CD4-positive, alpha-beta memory T cell (primary cell): Measurements from ENCODE around the gene CD80. TPM values are rescaled to one million over a fixed set of nuclear protein-coding genes. Genes with fewer than 3 reads are reported as not detected.

Experiments used
- CTCF ChIA-PET: fragments of 350-600 bp; sonication (Branson Sonifier 250); formaldehyde crosslinking; loops from one replicate; lab custom pipeline; 2021; ENCODE audit warnings: inconsistent platforms; ENCODE audit not compliant: partially characterized antibody; lab: Charles Lee
- POLR2A ChIA-PET: fragments of 350-600 bp; sonication (Branson Sonifier 250); formaldehyde crosslinking; loops from one replicate; lab custom pipeline; 2021; ENCODE audit not compliant: partially characterized antibody; lab: Charles Lee
- DNase-seq, 5 donors: peaks; one replicate each; pipeline versions ENCODE4 v3.0.0 to v3.0.0-alpha.2; 2020 to 2022; ENCODE audit warnings: mixed read lengths in 1 of 5
- H3K27ac ChIP-seq: one replicate; pipeline ENCODE4 v1.7.0; 2013; ENCODE audit warnings: low read depth, low read length
- H3K27me3 ChIP-seq: 2 replicates; pipeline ENCODE4 v1.7.0; 2013; ENCODE audit warnings: mild to moderate bottlenecking, low read length, moderate library complexity; ENCODE audit not compliant: insufficient read depth
- H3K36me3 ChIP-seq: 2 replicates; pipeline ENCODE4 v1.7.0; 2013; ENCODE audit warnings: mild to moderate bottlenecking, low read length, moderate library complexity; ENCODE audit not compliant: insufficient read depth
- H3K4me1 ChIP-seq: 2 replicates; pipeline ENCODE4 v1.7.0; 2013; ENCODE audit warnings: mild to moderate bottlenecking, low read length, moderate library complexity; ENCODE audit not compliant: insufficient read depth
- H3K4me3 ChIP-seq, 2 donors: one replicate each; pipeline ENCODE4 v1.7.0; 2013; ENCODE audit warnings: low read length in 2 of 2, mild to moderate bottlenecking in 1 of 2
- H3K9me3 ChIP-seq, 2 donors: one replicate each; pipeline ENCODE4 v1.7.0; 2013; ENCODE audit warnings: low read length in 2 of 2, control low read depth in 1 of 2; ENCODE audit not compliant: control insufficient read depth in 1 of 2
- H3K27ac Mint-ChIP-seq, 7 donors: one replicate each; pipeline ENCODE4 v1.8.0; 2020 to 2021; ENCODE audit warnings: mixed read lengths in 7 of 7, mild to moderate bottlenecking in 6 of 7, inconsistent platforms in 3 of 7, moderate library complexity in 3 of 7
- H3K27me3 Mint-ChIP-seq, 2 donors: one replicate each; pipeline ENCODE4 v1.8.0; 2020 to 2021; ENCODE audit warnings: mixed read lengths in 2 of 2
- H3K36me3 Mint-ChIP-seq, 2 donors: one replicate each; pipeline ENCODE4 v1.8.0; 2020 to 2021; ENCODE audit warnings: mixed read lengths in 2 of 2, inconsistent platforms in 1 of 2, mild to moderate bottlenecking in 1 of 2
- H3K4me1 Mint-ChIP-seq, 4 donors: one replicate each; pipeline ENCODE4 v1.8.0; 2020 to 2021; ENCODE audit warnings: mixed read lengths in 4 of 4, mild to moderate bottlenecking in 1 of 4
- H3K4me3 Mint-ChIP-seq, 8 donors: one replicate each; pipeline ENCODE4 v1.8.0; 2020 to 2021; ENCODE audit warnings: mixed read lengths in 8 of 8, mild to moderate bottlenecking in 7 of 8, moderate library complexity in 6 of 8, inconsistent platforms in 3 of 8
- H3K9me3 Mint-ChIP-seq, 8 donors: one replicate each; pipeline ENCODE4 v1.8.0; 2020 to 2021; ENCODE audit warnings: mixed read lengths in 8 of 8, mild to moderate bottlenecking in 5 of 8, inconsistent platforms in 3 of 8, moderate library complexity in 1 of 8
- intact Hi-C: fragments of 100-400 bp; cut with micrococcal nuclease; formaldehyde crosslinking; loops from one replicate; pipeline ENCODE4 v1.15.1; 2023
- polyA plus RNA-seq, 2 donors: library from polyadenylated mRNA; unstranded; fragments of 300-500 nt; fragmentation: Illumina TruSeq; gene quantifications; one replicate each; pipeline ENCODE4 v1.2.3, GENCODE V29; 2021
- total RNA-seq, 2 experiments: library from RNA; stranded (reverse); gene quantifications; one replicate each; pipeline ENCODE4 v1.2.3, GENCODE V29; 2021

CD80 gene
- total and polyA plus RNA-seq, 4 experiments from 2014 or later: 0.42 to 1.6 (median 0.44) TPM; not detected in 1

- CTCF ChIA-PET: no interaction called here
- no peak for DNase-seq
- Mint-ChIP-seq H3K27me3 (no peaks in the 10 kb centered on the region), H3K36me3 (peaks cover 56 to 57% of the 10 kb centered on the region in 2 donors), H3K9me3 (no peaks in the 10 kb centered on the region), H3K4me3 (no peak overlapping the region), H3K27ac (peak overlapping the region in 1 of 7 donors; percentile 19), H3K4me1 (peaks cover 20 to 28% (median 23%) of the 10 kb centered on the region in 4 donors)
- peaks cover 29% of the 10 kb centered on the region for H3K4me1 ChIP-seq
- H3K27me3 ChIP-seq: no peaks in the 10 kb centered on the region
- H3K36me3 ChIP-seq: peaks cover 33% of the 10 kb centered on the region
- POLR2A ChIA-PET: no interaction called here
- H3K27ac ChIP-seq: no peak overlapping the region
- no peaks in the 10 kb centered on the region for H3K9me3 ChIP-seq
- H3K4me3 ChIP-seq: no peak overlapping the region
- intact Hi-C loops: no loop called here
These were observed 48.7 kb downstream of the CD80 start for GRCh38 chr3:119510690-119511089.

GRCh38 chr3:119508172-119508845 is 51.1 kb downstream of the CD80 start:
- no peaks in the 10 kb centered on the region for H3K9me3 ChIP-seq
- H3K27me3 Mint-ChIP-seq: no peaks in the 10 kb centered on the region
- no peak overlapping the region for H3K27ac ChIP-seq
- ChIA-PET CTCF (interaction anchor here (1.4 kb wide), 1 partner anchor 9 kb away, joined by 3 read pairs; no protein-coding TSS in a partner anchor), POLR2A (interaction anchor here (1.2 to 2.1 kb wide), 2 partner anchors 10 to 45 kb away, joined by 5 to 10 read pairs; partner anchors contain the start of genes TIMMDC1 and TMEM39A)
- H3K9me3 Mint-ChIP-seq: no peaks in the 10 kb centered on the region
- no peak for DNase-seq
- H3K27me3 ChIP-seq: no peaks in the 10 kb centered on the region
- H3K36me3 Mint-ChIP-seq: peaks cover 52 to 56% of the 10 kb centered on the region in 2 donors
- no peak overlapping the region for H3K4me3 ChIP-seq
- H3K27ac Mint-ChIP-seq: peak overlapping the region in 4 of 7 donors; percentile 24 to 80 (median 52)
- intact Hi-C loops: no loop called here
- H3K4me3 Mint-ChIP-seq: peak overlapping the region in 1 of 8 donors; percentile 60
- peaks cover 26% of the 10 kb centered on the region for H3K36me3 ChIP-seq
- peaks cover 21 to 31% (median 27%) of the 10 kb centered on the region in 4 donors for H3K4me1 Mint-ChIP-seq
- peaks cover 29% of the 10 kb centered on the region for H3K4me1 ChIP-seq

- H3K9me3 ChIP-seq: no peaks in the 10 kb centered on the region
- Mint-ChIP-seq H3K4me3 (peak overlapping the region in 1 of 8 donors; percentile 81), H3K27ac (peak overlapping the region in 5 of 7 donors; percentile 19 to 85 (median 49)), H3K27me3 (no peaks in the 10 kb centered on the region), H3K36me3 (peaks cover 47 to 51% of the 10 kb centered on the region in 2 donors), H3K9me3 (no peaks in the 10 kb centered on the region), H3K4me1 (peaks cover 21 to 31% (median 26%) of the 10 kb centered on the region in 4 donors)
- no peaks in the 10 kb centered on the region for H3K27me3 ChIP-seq
- peaks cover 27% of the 10 kb centered on the region for H3K36me3 ChIP-seq
- H3K4me1 ChIP-seq: peaks cover 29% of the 10 kb centered on the region
- CTCF ChIA-PET: interaction anchor here (1.4 kb wide), 1 partner anchor 8 kb away, joined by 3 read pairs; no protein-coding TSS in a partner anchor
- no peak overlapping the region for H3K27ac ChIP-seq
- no peak for DNase-seq
- intact Hi-C loops: no loop called here
- POLR2A ChIA-PET: interaction anchor here (1.3 to 2.1 kb wide), 2 partner anchors 9 to 44 kb away, joined by 4 to 5 read pairs; partner anchors contain the start of genes TIMMDC1 and TMEM39A
- H3K4me3 ChIP-seq: no peak overlapping the region
These were observed 52.0 kb downstream of the CD80 start for GRCh38 chr3:119507404-119507803.

GRCh38 chr3:119506631-119507030 is 52.8 kb downstream of the CD80 start:
- peaks cover 47 to 51% of the 10 kb centered on the region in 2 donors for H3K36me3 Mint-ChIP-seq
- Histone ChIP-seq H3K36me3 (peaks cover 27% of the 10 kb centered on the region), H3K4me3 (no peak overlapping the region), H3K27ac (no peak overlapping the region), H3K4me1 (peaks cover 29% of the 10 kb centered on the region), H3K9me3 (no peaks in the 10 kb centered on the region), H3K27me3 (no peaks in the 10 kb centered on the region)
- no peaks in the 10 kb centered on the region for H3K9me3 Mint-ChIP-seq
- ChIA-PET CTCF (no interaction called here), POLR2A (interaction anchor here (1.3 to 2.1 kb wide), 2 partner anchors 8 to 43 kb away, joined by 4 to 5 read pairs; partner anchors contain the start of genes TIMMDC1 and TMEM39A)
- peak overlapping the region; percentile 19 to 85 (median 76) for H3K27ac Mint-ChIP-seq
- H3K4me1 Mint-ChIP-seq: peaks cover 22 to 33% (median 28%) of the 10 kb centered on the region in 4 donors
- no peaks in the 10 kb centered on the region for H3K27me3 Mint-ChIP-seq
- intact Hi-C loops: no loop called here
- no peak for DNase-seq
- peak overlapping the region; percentile 56 to 81 (median 70) for H3K4me3 Mint-ChIP-seq

- H3K27me3 ChIP-seq: no peaks in the 10 kb centered on the region
- intact Hi-C loops: no loop called here
- peak overlapping the region in 3 of 7 donors; percentile 64 to 99 (median 74) for H3K27ac Mint-ChIP-seq
- peaks cover 31% of the 10 kb centered on the region for H3K4me1 ChIP-seq
- H3K9me3 Mint-ChIP-seq: no peaks in the 10 kb centered on the region
- no peak overlapping the region for H3K4me3 ChIP-seq
- H3K36me3 ChIP-seq: peaks cover 10% of the 10 kb centered on the region
- DNase-seq: no peak
- peaks cover 16 to 29% of the 10 kb centered on the region in 2 donors for H3K36me3 Mint-ChIP-seq
- POLR2A ChIA-PET: interaction anchor here (6.2 kb wide), 1 partner anchor 35 kb away, joined by 204 read pairs; the partner anchor contains the start of genes POGLUT1 and TMEM39A
- CTCF ChIA-PET: interaction anchor here (1.1 to 1.5 kb wide), 2 partner anchors 30 to 196 kb away, joined by 3 to 4 read pairs; no protein-coding TSS in a partner anchor
- H3K27me3 Mint-ChIP-seq: no peaks in the 10 kb centered on the region
- H3K4me1 Mint-ChIP-seq: peaks cover 16 to 47% (median 38%) of the 10 kb centered on the region in 4 donors
- no peaks in the 10 kb centered on the region for H3K9me3 ChIP-seq
- peak overlapping the region in 4 of 8 donors; percentile 8 to 55 (median 27) for H3K4me3 Mint-ChIP-seq
- H3K27ac ChIP-seq: no peak overlapping the region
These were observed 58.5 kb downstream of the CD80 start for GRCh38 chr3:119500901-119501300.

GRCh38 chr3:119500265-119500664 is 59.1 kb downstream of the CD80 start:
- no peak for DNase-seq
- H3K4me1 ChIP-seq: peaks cover 31% of the 10 kb centered on the region
- peak overlapping the region; percentile 1 to 99 (median 59) for H3K4me3 Mint-ChIP-seq
- no peaks in the 10 kb centered on the region for H3K27me3 Mint-ChIP-seq
- no peaks in the 10 kb centered on the region for H3K27me3 ChIP-seq
- peak overlapping the region in 6 of 7 donors; percentile 11 to 99 (median 71) for H3K27ac Mint-ChIP-seq
- peaks cover 16 to 44% (median 34%) of the 10 kb centered on the region in 4 donors for H3K4me1 Mint-ChIP-seq
- CTCF ChIA-PET: interaction anchor here (0.9 to 1.5 kb wide), 3 partner anchors 8 to 196 kb away, joined by 3 to 4 read pairs (median 3); no protein-coding TSS in a partner anchor
- POLR2A ChIA-PET: interaction anchor here (6.2 kb wide), 1 partner anchor 34 kb away, joined by 204 read pairs; the partner anchor contains the start of genes POGLUT1 and TMEM39A
- H3K27ac ChIP-seq: no peak overlapping the region
- no peaks in the 10 kb centered on the region for H3K9me3 ChIP-seq
- intact Hi-C loops: no loop called here
- no peaks in the 10 kb centered on the region for H3K9me3 Mint-ChIP-seq
- peaks cover 5% of the 10 kb centered on the region for H3K36me3 ChIP-seq
- H3K36me3 Mint-ChIP-seq: peaks cover 12 to 24% of the 10 kb centered on the region in 2 donors
- no peak overlapping the region for H3K4me3 ChIP-seq
